ENCODE measurements around the gene CKAP5.

Gene CKAP5

GRCh38 chr11:46759196-46759595 is 86.9 kb downstream of the CKAP5 start:
- no peak for DNase-seq (ENCODE audit: low read depth)
- TF ChIP-seq CTCF (IDR thresholded peaks at IDR 0.05; ENCODE audit: insufficient read depth, low read depth, low read length, missing control alignments): no peak
- no peak overlapping the region for H3K4me3 ChIP-seq (ENCODE audit: low read length)

- DNase-seq (ENCODE audit: low read depth): no peak
- TF ChIP-seq CTCF (IDR thresholded peaks at IDR 0.05; ENCODE audit: insufficient read depth, low read depth, low read length, missing control alignments): no peak
- no peak overlapping the region for H3K4me3 ChIP-seq (ENCODE audit: low read length)
Measured at GRCh38 chr11:46755962-46756361, 90.1 kb downstream of the CKAP5 start.

- DNase-seq (ENCODE audit: low read depth): no peak
- no peak for TF ChIP-seq CTCF (IDR thresholded peaks at IDR 0.05; ENCODE audit: insufficient read depth, low read depth, low read length, missing control alignments)
Measured at GRCh38 chr11:46747150-46747549, 98.9 kb downstream of the CKAP5 start.

GRCh38 chr11:46745995-46746394 is 100.1 kb downstream of the CKAP5 start:
- no peak overlapping the region for H3K4me3 ChIP-seq (ENCODE audit: low read length)
- DNase-seq (ENCODE audit: low read depth): no peak
- TF ChIP-seq CTCF (IDR thresholded peaks at IDR 0.05; ENCODE audit: insufficient read depth, low read depth, low read length, missing control alignments): no peak

More at GRCh38 chr11:46747150-46747549, 98.9 kb downstream of the CKAP5 start:
- H3K4me3 ChIP-seq (ENCODE audit: low read length): no peak overlapping the region

GRCh38 chr11:46745328-46745727 is 100.8 kb downstream of the CKAP5 start:
- no peak for DNase-seq (ENCODE audit: low read depth)
- TF ChIP-seq CTCF (IDR thresholded peaks at IDR 0.05; ENCODE audit: insufficient read depth, low read depth, low read length, missing control alignments): no peak
- no peak overlapping the region for H3K4me3 ChIP-seq (ENCODE audit: low read length)

- no peak overlapping the region for H3K4me3 ChIP-seq (ENCODE audit: low read length)
- no peak for TF ChIP-seq CTCF (IDR thresholded peaks at IDR 0.05; ENCODE audit: insufficient read depth, low read depth, low read length, missing control alignments)
- DNase-seq (ENCODE audit: low read depth): no peak
Measured at GRCh38 chr11:46743693-46744339, 102.3 kb downstream of the CKAP5 start.

- TF ChIP-seq CTCF (IDR thresholded peaks at IDR 0.05; ENCODE audit: insufficient read depth, low read depth, low read length, missing control alignments): no peak
- no peak for DNase-seq (ENCODE audit: low read depth)
- H3K4me3 ChIP-seq (ENCODE audit: low read length): no peak overlapping the region
Measured at GRCh38 chr11:46743043-46743442, 103.0 kb downstream of the CKAP5 start.
